22Rv1 (cell line): ENCODE data around the gene TIMM50.

Experiments used
- CTCF ChIP-seq: fragments of 450-650 bp; IDR thresholded peaks from 2 replicates; pipeline ENCODE4 v1.5.1; 2017; ENCODE audit warnings: mild to moderate bottlenecking
- ZFX ChIP-seq: fragments of 450-650 bp; IDR thresholded peaks from 2 replicates; pipeline ENCODE4 v1.6.1; 2017; ENCODE audit warnings: antibody characterized with exemption, borderline replicate concordance

DNA sequence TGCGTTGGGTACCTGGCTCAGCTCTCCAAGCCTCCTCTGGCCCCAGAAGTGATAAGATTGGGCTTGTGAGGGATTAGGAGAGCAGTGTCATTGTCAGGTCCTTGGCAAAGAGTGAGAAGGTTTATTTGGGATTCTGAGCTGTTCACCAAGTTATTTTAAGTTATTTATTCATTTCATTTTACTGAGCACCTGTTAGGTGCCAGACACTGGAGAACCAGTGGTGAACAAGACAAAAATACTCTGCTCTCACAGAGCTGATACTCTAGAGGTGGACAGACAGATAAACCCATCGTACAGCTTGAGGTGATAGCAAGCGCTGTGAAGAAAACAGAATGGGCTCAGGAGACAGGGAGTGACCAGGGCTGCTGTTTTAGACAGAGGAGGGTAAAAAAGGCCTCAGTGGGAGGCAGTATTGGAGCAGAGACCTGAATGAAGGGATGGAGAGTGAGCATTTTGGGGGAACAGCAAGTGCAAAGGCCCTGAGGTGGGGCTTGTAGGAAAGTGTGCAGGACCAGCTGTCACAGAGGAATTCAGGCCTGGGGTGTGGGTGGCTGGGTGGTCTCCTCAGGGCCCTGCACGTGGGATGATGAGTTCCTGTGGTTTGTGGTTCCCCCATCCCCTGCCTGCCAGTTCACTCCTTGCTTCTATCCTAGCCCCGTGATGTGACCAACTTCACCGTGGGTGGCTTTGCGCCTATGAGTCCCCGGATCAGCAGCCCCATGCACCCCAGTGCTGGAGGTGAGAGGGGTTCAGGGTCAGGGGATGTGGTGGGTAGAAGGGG lies 8.7 kb upstream of the TIMM50 start:
- TF ChIP-seq CTCF = no peak
- no peak for TF ChIP-seq ZFX
